Measurements from ENCODE around the gene MISP. TPM values are rescaled to one million over a fixed set of nuclear protein-coding genes. Genes with fewer than 3 reads are reported as not detected.

Gene MISP
- total and polyA plus RNA-seq, 2 experiments from 2014 or later = 0.27 to 0.28 TPM

GRCh38 chr19:795691-796581, 45.0 kb downstream of the MISP start:
- H4K20me1 ChIP-seq (replicated peaks; ENCODE audit: insufficient read depth) = peaks cover 25% of the 10 kb centered on the region
- ATAC-seq (no peak), DNase-seq (ENCODE audit: low spot score) (no peak)
- H3K9me2 ChIP-seq (ENCODE audit: insufficient read depth) = no peaks in the 10 kb centered on the region
- peak overlapping the region; percentile 70; the same call in 1 of the 2 replicates for H3K4me2 ChIP-seq
- H3K4me3 ChIP-seq = peak overlapping the region; percentile 52
- H3F3A ChIP-seq (replicated peaks; ENCODE audit: low read depth) = peaks cover 19% of the 10 kb centered on the region; the same call in 1 of the 2 replicates
- Mint-ChIP-seq H3K27me3 (ENCODE audit: insufficient read depth, low read depth, poor library complexity) (peaks cover 18% of the 10 kb centered on the region), H3K27ac (no peak overlapping the region), H3K9me3 (no peaks in the 10 kb centered on the region), H3K36me3 (ENCODE audit: low read depth) (peaks cover 25% of the 10 kb centered on the region), H3K4me3 (no peak overlapping the region; the same call in 2 of the 3 replicates), H3K4me1 (peaks cover 31% of the 10 kb centered on the region)
- no peak for TF ChIP-seq EZH2phosphoT487 (IDR thresholded peaks at IDR 0.05; ENCODE audit: unreplicated experiment)
- no peaks in the 10 kb centered on the region for H3K27me3 ChIP-seq (ENCODE audit: insufficient read depth)
- no peak overlapping the region for H3K27ac ChIP-seq (ENCODE audit: low read depth)
- peaks cover 9% of the 10 kb centered on the region; the same call in 1 of the 2 replicates for H3K36me3 ChIP-seq (ENCODE audit: insufficient read depth)
- H2AFZ ChIP-seq = no peak overlapping the region
- peaks cover 31% of the 10 kb centered on the region for H3K79me2 ChIP-seq (replicated peaks; ENCODE audit: insufficient read depth)
- H3K4me1 ChIP-seq (ENCODE audit: insufficient read depth) = peaks cover 39% of the 10 kb centered on the region

GRCh38 chr19:796692-797527, 46.0 kb downstream of the MISP start, which contains the start of gene PTBP1:
Gene PTBP1 (plus strand): TSS chr19:797452. CDS start chr19:797498, 46 bp downstream.
- H3K27me3 ChIP-seq (ENCODE audit: insufficient read depth) = no peaks in the 10 kb centered on the region
- peak within 1 kb of the TSS; percentile 93 for H3K27ac Mint-ChIP-seq
- no peak within 1 kb of the TSS for H2AFZ ChIP-seq
- no peaks in the 10 kb centered on the region for H3K9me2 ChIP-seq (ENCODE audit: insufficient read depth)
- peaks cover 34% of the 10 kb centered on the region for H4K20me1 ChIP-seq (replicated peaks; ENCODE audit: insufficient read depth)
- H3K4me3 Mint-ChIP-seq = peak within 1 kb of the TSS; percentile 94
- peaks cover 31% of the 10 kb centered on the region for H3K4me1 Mint-ChIP-seq
- peak within 1 kb of the TSS; percentile 84 for H3K27ac ChIP-seq (ENCODE audit: low read depth)
- peak within 1 kb of the TSS; percentile 98 for H3K4me2 ChIP-seq
- DNase-seq (ENCODE audit: low spot score) = peak; percentile 100
- ATAC-seq = peak; percentile 75
- peaks cover 39% of the 10 kb centered on the region for H3K4me1 ChIP-seq (ENCODE audit: insufficient read depth)
- H3K36me3 Mint-ChIP-seq (ENCODE audit: low read depth) = peaks cover 34% of the 10 kb centered on the region
- H3K9me3 Mint-ChIP-seq = no peaks in the 10 kb centered on the region
- peaks cover 24% of the 10 kb centered on the region; the same call in 1 of the 2 replicates for H3F3A ChIP-seq (replicated peaks; ENCODE audit: low read depth)
- peaks cover 9% of the 10 kb centered on the region; the same call in 1 of the 2 replicates for H3K36me3 ChIP-seq (ENCODE audit: insufficient read depth)
- H3K79me2 ChIP-seq (replicated peaks; ENCODE audit: insufficient read depth) = peaks cover 41% of the 10 kb centered on the region
- peak within 1 kb of the TSS; percentile 98 for H3K4me3 ChIP-seq
- peaks cover 15% of the 10 kb centered on the region for H3K27me3 Mint-ChIP-seq (ENCODE audit: insufficient read depth, low read depth, poor library complexity)
- TF ChIP-seq STAT1 (IDR thresholded peaks at IDR 0.05; ENCODE audit: unreplicated experiment) (no peak), NANOG (IDR thresholded peaks at IDR 0.05; ENCODE audit: borderline replicate concordance) (no peak), JUNB (IDR thresholded peaks at IDR 0.05; ENCODE audit: unreplicated experiment) (no peak), ZNF462 (CRISPR knock-in tag; IDR thresholded peaks at IDR 0.05) (no peak), ETS1 (IDR thresholded peaks at IDR 0.05) (peak; percentile 95), REST (IDR thresholded peaks at IDR 0.05; ENCODE audit: unreplicated experiment) (no peak)
